Activated gamma-delta T cell treated with Interleukin-2 at 50 U/mL for 16 hours (primary cell): ENCODE measurements around the gene SUPT3H.

ENCODE experiments used
- DNase-seq: peaks from one replicate; pipeline ENCODE4 v3.0.0-alpha.2; 2020

Gene SUPT3H

GRCh38 chr6:44859901-44860410, 517.8 kb downstream of the SUPT3H start:
- DNase-seq, result no peak

- DNase-seq, result no peak
Observed at GRCh38 chr6:44858998-44859397, 518.7 kb downstream of the SUPT3H start.

DNA sequence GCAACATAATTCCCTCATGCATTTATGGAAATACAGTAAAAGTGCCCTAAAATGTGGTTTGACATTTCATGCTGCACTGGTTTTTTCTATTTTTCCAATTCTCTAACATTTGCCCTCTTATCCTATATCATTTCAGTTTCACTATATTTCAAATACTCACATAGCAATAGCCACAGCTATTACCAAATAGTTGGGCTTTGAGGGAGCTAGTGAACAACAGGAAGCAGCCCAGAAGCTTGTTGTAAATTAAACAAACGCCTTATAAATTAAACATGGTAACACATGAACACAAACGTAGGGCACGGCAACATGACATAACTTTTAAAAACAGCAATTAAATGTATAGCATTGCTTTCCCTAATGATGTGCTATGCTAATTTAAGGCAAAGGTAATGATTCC, 521.3 kb downstream of the SUPT3H start:
- DNase-seq, result no peak

DNA sequence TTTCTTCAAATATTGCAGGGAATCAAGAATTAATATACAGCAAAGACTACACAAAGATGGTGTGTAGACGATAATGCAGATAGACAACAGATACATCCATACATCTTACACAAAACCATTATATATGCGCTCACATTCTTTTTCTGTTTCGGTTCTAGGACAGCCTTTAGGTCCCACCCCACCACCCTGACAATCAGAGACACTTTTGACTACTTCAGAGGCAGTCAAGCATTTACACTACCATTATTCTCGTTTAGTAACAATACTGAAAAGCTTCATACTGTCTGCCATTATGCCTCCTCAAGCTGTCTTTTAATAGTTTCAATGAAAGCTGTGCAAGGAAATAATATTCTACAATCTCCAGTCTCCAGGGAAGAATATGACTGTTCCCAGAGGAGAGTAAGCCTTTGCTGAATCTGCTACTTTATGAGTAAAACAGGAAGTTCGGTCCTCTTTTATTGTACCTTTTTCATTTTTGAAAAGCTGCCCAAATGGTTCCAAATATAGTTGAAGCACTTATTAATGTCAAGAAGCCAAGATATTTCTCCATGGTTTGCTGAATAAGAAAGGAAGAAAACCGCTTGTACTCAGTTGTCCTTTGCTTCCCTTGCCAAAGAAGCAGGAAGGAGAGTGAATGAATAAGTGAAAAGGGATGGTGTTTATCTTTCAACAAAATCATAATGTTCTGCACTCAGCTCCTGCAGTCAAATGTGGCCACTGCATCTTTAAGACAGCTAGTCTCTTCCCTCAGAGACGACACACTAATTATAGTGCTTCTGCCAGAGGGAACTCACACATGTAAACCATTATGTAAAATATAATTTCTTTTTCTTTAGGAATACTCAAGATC, 521.9 kb downstream of the SUPT3H start:
- no peak for DNase-seq

DNA sequence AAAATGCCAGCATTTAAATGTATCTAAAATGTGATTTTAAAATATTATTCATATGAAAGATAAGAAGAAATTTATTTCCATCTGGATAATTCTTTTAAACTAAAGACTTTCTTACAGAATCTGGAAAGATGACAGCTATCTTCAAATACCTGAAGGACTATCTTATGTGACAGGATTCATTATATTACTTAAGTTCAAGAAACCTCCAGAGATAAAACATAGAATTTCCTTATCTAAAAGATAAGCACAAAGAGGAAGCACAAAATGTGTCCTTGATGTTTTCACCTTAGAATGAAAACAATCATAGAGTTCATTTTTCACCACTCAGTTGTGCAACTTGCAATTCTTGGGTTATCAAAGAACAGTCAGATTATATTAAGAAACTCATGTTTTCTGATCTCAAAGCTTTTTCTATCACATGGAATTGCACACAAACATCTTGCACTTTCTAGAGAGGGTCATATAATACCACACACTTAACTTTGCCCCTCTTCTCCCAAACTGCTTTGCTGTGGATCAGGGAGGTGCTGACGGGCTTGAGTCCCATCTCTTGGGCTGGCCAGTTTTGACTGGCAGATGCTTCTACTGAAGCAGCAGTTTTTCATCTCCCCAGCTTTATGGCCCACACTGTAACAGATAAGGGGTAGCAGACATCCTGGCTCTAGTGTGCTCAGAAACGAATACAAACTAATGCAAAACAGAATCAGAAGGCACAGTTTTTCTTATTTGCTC, 522.9 kb downstream of the SUPT3H start:
- no peak for DNase-seq

DNA sequence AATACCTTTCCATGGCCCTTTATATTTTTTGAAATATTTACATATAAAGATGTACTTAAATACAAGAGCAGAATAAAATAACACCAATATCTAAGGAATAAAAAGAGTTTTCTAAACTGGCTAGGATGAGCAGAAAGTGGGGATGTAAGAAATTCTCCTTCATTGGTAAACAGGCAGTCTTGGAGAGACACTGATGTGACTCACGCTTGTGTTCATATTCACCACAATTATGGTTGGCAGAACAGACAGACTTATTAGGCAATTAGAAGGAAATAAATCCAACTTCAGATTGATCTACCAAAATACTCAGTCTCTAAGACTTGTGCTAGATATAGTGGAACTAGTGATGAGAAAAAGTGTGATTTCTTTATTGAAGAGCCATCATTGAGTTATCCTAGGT, 526.6 kb downstream of the SUPT3H start:
- DNase-seq, result no peak

GRCh38 chr6:44850312-44850711, 527.4 kb downstream of the SUPT3H start:
- DNase-seq, result no peak

DNA sequence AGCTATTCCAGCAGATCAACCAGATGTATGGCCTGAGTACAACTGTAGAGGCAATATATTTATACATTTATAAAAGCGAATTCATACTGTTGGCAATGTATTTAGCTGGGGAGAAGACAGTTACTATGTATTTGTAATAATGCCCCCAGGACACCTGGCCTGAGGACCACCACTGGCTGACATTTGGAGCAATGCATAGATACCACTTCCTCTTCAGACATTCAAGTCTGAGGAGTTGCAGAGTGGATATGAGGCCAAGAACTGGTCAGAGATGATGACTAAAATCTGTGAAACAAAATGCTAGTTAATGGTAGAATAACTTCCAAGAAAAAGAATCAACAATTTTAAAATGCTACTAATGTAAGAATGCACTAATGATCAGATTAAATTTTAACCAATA, 527.9 kb downstream of the SUPT3H start:
- no peak for DNase-seq

GRCh38 chr6:44843734-44844133, 534.0 kb downstream of the SUPT3H start:
- no peak for DNase-seq

DNA sequence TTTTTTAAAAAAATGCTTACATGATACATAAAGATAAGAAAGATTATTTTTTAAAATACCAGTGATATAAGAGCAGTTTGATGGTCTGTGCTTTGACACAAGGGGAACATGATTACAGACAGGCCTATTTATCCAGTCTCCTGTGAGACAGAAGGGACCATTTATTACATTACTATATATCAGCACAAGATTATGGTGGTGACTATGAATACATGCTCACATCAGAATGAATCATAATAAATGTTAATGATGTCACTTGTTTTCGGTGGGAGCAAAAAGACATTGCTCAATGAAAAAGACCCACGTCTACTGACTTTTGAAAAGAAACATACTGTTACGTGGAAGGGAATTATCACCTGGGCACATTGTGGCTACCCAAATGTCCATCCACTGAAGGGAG, 535.1 kb downstream of the SUPT3H start:
- DNase-seq, result no peak

GRCh38 chr6:44841829-44842228, 535.9 kb downstream of the SUPT3H start:
- DNase-seq, result no peak

DNA sequence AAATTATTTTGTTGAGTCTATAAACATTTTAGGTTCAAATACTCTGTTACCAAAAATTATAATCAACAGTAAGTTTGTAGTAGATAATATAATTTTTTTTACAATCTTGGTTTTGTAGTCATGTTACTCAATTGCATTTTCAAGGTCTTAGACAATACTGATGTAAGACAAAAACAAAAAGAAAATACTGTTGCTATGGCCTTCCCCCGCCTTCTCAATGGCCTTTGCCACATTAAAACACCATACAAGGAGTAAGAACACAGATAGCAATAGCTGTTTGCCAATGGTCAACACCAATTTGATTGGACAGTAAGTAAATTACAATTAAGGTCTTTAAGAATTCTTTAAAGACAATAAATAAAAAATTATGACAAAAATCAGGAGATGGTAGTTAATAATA, 540.0 kb downstream of the SUPT3H start:
- no peak for DNase-seq

DNA sequence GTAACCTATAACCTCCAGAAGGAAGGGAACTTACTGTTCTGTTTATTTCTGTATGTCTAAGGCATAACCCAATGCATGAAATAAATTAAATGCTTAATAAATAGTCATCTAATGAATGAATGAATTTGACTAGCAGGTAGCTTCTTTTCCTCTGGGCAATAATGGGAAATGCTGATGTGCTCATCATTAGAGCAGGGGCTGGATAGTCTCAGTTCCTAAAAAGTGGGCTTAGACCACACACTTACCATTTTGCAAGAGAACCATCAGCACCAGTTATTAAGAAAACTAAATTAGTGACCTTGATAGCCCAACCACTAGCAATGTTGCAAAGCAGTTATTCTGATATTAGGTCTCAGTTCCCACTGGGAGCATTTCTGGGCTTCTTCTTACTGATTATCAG, 540.5 kb downstream of the SUPT3H start:
- no peak for DNase-seq

DNA sequence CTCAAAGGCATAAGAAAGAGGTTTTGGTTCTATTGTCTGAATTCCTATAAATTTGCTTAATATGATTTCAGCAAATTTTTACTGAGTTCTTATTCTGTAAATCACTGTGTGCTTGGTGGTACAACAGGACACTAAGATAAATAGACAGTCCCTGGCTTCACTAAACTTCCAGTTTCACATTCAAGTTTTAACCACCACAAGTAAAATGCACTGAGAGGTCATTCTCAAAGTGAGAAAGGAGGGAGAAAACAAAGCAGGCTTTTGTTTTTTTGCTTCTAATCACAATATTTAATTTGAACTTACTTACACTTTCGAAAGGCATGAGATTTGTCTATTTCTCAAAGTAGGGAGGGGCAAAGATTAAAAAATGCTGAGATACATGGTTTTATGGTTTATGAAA, 544.5 kb downstream of the SUPT3H start:
- DNase-seq, result no peak

DNA sequence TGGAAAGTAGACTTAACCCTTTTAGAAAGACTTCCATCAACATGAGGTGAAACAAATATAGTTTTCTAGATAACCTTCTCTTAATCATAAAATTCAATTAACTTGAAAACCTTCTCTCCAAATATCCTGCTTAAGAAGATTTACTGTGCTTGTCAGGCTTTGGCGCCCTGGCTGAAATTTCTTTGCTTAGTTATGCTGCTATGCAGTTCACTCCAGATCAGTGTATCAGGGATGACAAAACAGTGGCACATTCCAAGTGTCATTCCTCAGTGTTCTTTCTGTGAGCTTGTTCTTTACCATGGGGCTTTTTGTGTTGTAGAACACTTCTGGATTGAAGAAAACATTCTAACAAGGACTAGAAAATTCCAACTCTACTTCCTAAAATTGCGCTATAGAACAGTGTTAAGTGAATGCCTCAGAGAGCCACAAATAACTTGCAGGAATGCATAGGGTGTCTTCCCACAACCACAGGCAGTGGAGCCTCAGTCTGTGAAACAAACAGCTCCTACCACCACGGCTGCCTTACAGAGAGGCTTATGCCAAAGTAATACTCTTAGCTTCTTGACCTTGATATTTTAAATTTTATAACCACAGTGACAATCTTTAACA, 546.6 kb downstream of the SUPT3H start:
- DNase-seq, result no peak

DNA sequence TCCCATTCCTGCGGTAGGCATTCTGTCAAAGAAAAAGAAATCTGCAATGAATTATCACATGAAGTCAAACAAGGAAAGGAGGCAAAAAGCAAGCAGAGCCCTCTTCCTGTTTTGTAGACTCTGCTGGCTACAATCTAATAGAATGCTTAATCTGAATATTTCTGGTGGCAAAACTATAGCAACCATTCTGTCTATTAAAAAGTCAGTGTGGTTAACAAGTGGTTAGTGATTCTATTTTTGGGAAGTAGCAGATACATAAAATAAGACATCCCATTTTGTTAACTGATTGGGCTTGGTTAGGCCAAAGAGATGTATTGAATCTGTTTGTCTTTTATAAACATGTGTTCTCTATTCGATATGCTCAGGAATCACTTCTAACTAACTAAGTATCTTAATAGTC, 547.9 kb downstream of the SUPT3H start:
- no peak for DNase-seq

GRCh38 chr6:44828780-44829179, 549.0 kb downstream of the SUPT3H start:
- DNase-seq, result no peak

DNA sequence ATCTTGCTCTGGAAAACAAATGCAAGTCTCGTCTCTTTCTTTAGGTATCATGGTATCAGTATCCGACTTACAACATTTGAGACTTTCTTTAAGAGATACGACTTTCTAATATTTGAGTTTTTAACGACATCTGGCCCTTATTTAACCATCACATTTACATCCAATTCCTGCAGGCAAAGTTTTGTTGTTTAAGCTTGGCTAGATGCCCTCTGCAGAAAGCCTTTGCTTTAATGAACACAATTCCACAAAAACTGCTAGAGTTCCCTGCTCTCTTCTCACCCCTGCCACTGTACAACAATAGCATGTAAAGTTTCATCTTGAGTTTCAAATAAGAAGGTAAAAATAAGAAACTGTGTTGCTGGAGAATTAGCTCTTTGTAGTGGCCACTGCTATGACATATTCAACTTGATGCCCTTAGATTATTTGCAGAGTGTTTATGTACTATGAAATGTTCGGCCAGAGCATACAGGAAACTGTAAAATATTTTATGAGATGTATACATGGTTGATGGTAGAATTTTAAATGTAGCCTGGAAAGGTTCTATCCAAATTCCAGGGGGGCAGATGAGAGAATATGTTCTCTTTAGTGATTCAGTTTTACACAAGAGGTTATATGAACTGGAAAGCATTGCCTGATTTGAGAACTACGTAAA, 551.6 kb downstream of the SUPT3H start:
- no peak for DNase-seq

DNA sequence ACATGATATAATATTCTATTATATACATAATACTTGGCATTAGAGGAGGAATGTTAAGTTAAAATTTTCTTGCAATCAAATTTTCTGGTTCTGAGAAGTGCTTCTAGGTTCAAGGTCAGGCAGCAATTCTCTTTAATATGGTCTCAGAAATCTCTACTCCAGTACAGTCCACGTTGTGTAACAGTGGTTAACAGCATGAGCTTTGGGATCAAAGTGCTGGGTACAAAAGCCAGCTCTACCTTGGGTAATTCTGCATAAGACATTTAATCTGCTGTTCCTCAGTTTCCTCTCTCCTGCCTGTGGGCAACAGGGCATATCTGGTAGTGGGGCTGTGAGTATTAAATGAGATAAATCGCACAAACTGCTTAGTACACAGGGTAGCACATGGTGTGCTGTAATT, 552.5 kb downstream of the SUPT3H start:
- DNase-seq, result no peak

DNA sequence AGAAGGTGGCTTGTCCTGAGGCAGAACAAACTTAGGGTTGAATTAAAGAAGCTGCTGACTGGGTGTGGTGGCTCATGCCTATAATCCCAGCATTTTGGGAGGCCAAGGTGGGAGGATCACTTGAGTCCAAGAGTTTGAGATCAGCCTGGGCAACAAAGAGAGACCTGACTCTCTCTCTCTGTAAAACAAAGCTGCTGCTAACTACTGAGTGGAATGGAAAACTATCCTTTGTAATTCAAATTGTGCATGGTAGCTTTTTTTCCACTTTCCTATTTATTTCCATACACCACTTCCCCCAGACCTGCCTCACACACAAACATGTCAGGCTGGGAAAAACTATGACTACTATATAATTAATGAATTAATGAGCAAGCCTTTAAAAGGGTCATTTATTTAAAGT, 553.2 kb downstream of the SUPT3H start:
- no peak for DNase-seq

DNA sequence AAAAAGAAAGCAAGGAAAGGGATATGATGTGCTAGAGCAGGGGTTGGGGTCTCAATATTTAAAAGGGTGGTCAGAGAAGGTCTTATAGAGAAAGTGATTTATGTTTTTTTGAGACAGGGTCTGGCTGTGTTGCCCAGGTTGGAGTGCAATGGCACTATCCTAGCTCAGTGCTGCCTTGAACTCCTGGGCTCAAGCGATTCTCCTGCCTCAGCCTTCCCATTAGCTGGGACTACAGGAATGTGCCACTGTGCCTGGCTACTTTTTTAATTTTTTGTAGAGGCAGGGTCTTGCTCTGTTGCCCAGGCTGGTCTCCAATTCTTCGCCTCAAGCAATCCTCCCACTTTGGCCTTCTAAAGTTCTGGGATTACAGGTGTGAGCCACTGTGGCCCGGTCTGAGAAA, 557.0 kb downstream of the SUPT3H start:
- no peak for DNase-seq

DNA sequence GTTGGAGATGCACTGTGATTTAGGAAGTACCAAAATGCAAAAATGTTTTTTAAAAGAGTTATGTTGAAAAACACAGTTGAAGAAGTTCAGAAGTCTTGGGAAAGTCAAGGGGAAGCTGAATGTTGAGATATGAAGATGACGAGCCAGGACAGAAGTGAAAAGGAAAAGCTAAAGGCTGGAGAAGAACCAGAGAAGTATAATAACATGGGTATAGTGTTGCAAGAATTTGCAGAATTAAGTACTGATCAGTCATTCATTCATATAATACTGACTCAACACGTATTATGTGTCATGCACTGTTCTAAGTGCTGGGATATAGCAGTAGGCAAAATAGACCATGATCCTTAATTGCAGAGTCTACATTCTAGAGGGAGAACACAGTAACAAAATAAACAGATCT, 557.4 kb downstream of the SUPT3H start:
- DNase-seq, result no peak

DNA sequence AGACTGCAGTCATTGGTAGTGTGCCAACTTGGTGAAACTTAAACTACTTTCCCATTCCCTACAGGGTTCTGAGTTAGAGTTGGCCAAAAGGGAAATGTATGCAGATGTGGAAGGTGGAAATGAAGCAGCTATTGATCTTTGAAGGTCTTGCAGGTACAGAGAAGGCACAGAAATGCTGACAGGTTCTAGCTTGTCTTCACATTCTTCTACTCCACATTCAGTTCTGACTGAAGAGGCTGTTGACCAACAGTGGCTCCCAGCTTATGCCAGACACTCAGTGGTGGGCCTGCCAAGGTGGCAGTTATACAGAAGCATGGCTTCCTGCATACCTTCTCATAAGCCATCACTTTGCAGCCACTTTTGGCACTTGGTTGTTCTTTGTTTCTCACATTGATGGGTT, 566.3 kb downstream of the SUPT3H start:
- DNase-seq, result no peak
